GM12865 (cell line): Measurements from ENCODE around the gene MME.

Source experiments
- DNase-seq: peaks from one replicate; pipeline ENCODE4 v3.0.0; 2010; ENCODE audit warnings: low read depth
- H3K4me3 ChIP-seq: 2 replicates; pipeline ENCODE4 v1.5.1; 2011; ENCODE audit warnings: mild to moderate bottlenecking, low read depth, low read length, control low read depth
- CTCF ChIP-seq: IDR thresholded peaks from 2 replicates; pipeline ENCODE4 v1.5.1; 2011; ENCODE audit warnings: low read length, control low read depth, low read depth, inconsistent platforms; ENCODE audit not compliant: insufficient read depth; ENCODE audit errors: missing control alignments

MME gene

GRCh38 chr3:155227141-155227540, 147.0 kb downstream of the MME start:
- no peak overlapping the region for H3K4me3 ChIP-seq
- no peak for TF ChIP-seq CTCF
- DNase-seq: no peak

GRCh38 chr3:155228676-155229075, 148.6 kb downstream of the MME start:
- TF ChIP-seq CTCF: no peak
- H3K4me3 ChIP-seq: no peak overlapping the region
- no peak for DNase-seq

- no peak for TF ChIP-seq CTCF
- no peak for DNase-seq
- H3K4me3 ChIP-seq: no peak overlapping the region
Observed at GRCh38 chr3:155229086-155229485, 149.0 kb downstream of the MME start.

GRCh38 chr3:155230382-155230781, 150.3 kb downstream of the MME start:
- DNase-seq: no peak
- TF ChIP-seq CTCF: no peak
- no peak overlapping the region for H3K4me3 ChIP-seq

- no peak overlapping the region for H3K4me3 ChIP-seq
- peak; percentile 18 for DNase-seq
- TF ChIP-seq CTCF: no peak
Observed at GRCh38 chr3:155231792-155232191, 151.7 kb downstream of the MME start.

GRCh38 chr3:155232605-155233004, 152.5 kb downstream of the MME start:
- DNase-seq: peak; percentile 14
- no peak for TF ChIP-seq CTCF
- no peak overlapping the region for H3K4me3 ChIP-seq

- no peak overlapping the region for H3K4me3 ChIP-seq
- DNase-seq: no peak
- no peak for TF ChIP-seq CTCF
Observed at GRCh38 chr3:155233213-155233612, 153.1 kb downstream of the MME start.
